MM.1S (cell line): ENCODE data around the gene NR6A1.

Experiments used
- DNase-seq: peaks from one replicate; pipeline ENCODE4 v3.0.0-alpha.2; 2015
- H2AFZ ChIP-seq: fragments of 300-600 bp; sonication (generic); 2 replicates; pipeline ENCODE4 v1.6.0; 2016; ENCODE audit warnings: antibody characterized with exemption, low read length
- H3F3A ChIP-seq: fragments of 300-600 bp; sonication (generic); 2 replicates; pipeline ENCODE4 v1.6.1; 2016; ENCODE audit warnings: mild to moderate bottlenecking, antibody characterized with exemption, low read length, moderate library complexity, mixed read lengths; ENCODE audit not compliant: insufficient read depth
- H3K27ac ChIP-seq: fragments of 300-600 bp; sonication (generic); 2 replicates; pipeline ENCODE4 v1.5.1; 2016; ENCODE audit warnings: mild to moderate bottlenecking, low read length
- H3K27me3 ChIP-seq: fragments of 300-600 bp; sonication (generic); replicated peaks from 2 replicates; pipeline ENCODE4 v1.6.0; 2016; ENCODE audit warnings: low read length; ENCODE audit not compliant: insufficient read depth
- H3K36me3 ChIP-seq: fragments of 300-600 bp; sonication (generic); replicated peaks from 2 replicates; pipeline ENCODE4 v1.6.1; 2016; ENCODE audit warnings: mild to moderate bottlenecking, low read length, mixed read lengths; ENCODE audit not compliant: insufficient read depth
- H3K4me1 ChIP-seq: fragments of 300-600 bp; sonication (generic); 2 replicates; pipeline ENCODE4 v1.6.1; 2016; ENCODE audit warnings: low read length, mixed read lengths
- H3K4me2 ChIP-seq: fragments of 300-600 bp; sonication (generic); 2 replicates; pipeline ENCODE4 v1.6.0; 2016; ENCODE audit warnings: low read depth, low read length
- H3K4me3 ChIP-seq: fragments of 300-600 bp; sonication (generic); 2 replicates; pipeline ENCODE4 v1.5.1; 2016; ENCODE audit warnings: low read length, mixed read lengths
- H3K79me2 ChIP-seq: fragments of 300-600 bp; sonication (generic); 2 replicates; pipeline ENCODE4 v1.6.1; 2016; ENCODE audit warnings: mixed run types, low read length, mixed read lengths
- H3K9ac ChIP-seq: fragments of 300-600 bp; sonication (generic); 2 replicates; pipeline ENCODE4 v1.6.1; 2016; ENCODE audit warnings: low read length, mixed read lengths
- H3K9me2 ChIP-seq: fragments of 300-600 bp; sonication (generic); replicated peaks from 2 replicates; pipeline ENCODE4 v1.6.1; 2016; ENCODE audit warnings: mild to moderate bottlenecking, low read length, mixed read lengths; ENCODE audit not compliant: insufficient read depth
- H3K9me3 ChIP-seq: fragments of 300-600 bp; sonication (generic); replicated peaks from 2 replicates; pipeline ENCODE4 v1.6.1; 2016; ENCODE audit warnings: mild to moderate bottlenecking, low read length, mixed read lengths; ENCODE audit not compliant: insufficient read depth
- H4K20me1 ChIP-seq: fragments of 300-600 bp; sonication (generic); 2 replicates; pipeline ENCODE4 v1.6.1; 2016; ENCODE audit warnings: mild to moderate bottlenecking, low read length, moderate library complexity, mixed read lengths; ENCODE audit not compliant: insufficient read depth
- CTCF ChIP-seq: fragments of 300-600 bp; sonication (generic); IDR thresholded peaks from 2 replicates; pipeline ENCODE4 v1.5.1; 2016; ENCODE audit warnings: antibody characterized with exemption, low read length, mixed read lengths
- EZH2 ChIP-seq: fragments of 300-600 bp; sonication (generic); optimal IDR thresholded peaks from 2 replicates; pipeline ENCODE3; 2017; ENCODE audit warnings: low read depth, mild to moderate bottlenecking, antibody characterized with exemption, low read length, mixed read lengths
- EZH2phosphoT487 ChIP-seq: fragments of 300-600 bp; sonication (generic); IDR thresholded peaks from 2 replicates; pipeline ENCODE4 v1.6.1; 2018; ENCODE audit warnings: antibody characterized with exemption, low read length

NR6A1 gene

GRCh38 chr9:124496075-124496449, 275.0 kb downstream of the NR6A1 start:
- TF ChIP-seq EZH2phosphoT487 (no peak), EZH2 (no peak), CTCF (no peak)
- H3K9me3 ChIP-seq: no peaks in the 10 kb centered on the region
- H3K36me3 ChIP-seq: no peaks in the 10 kb centered on the region
- no peak overlapping the region for H3K4me2 ChIP-seq
- no peak overlapping the region for H3K27ac ChIP-seq
- H2AFZ ChIP-seq: no peak overlapping the region
- no peak for DNase-seq
- H3K79me2 ChIP-seq: no peaks in the 10 kb centered on the region
- H4K20me1 ChIP-seq: no peaks in the 10 kb centered on the region
- no peak overlapping the region for H3K4me3 ChIP-seq
- H3K9ac ChIP-seq: no peak overlapping the region
- peaks cover 92% of the 10 kb centered on the region for H3K27me3 ChIP-seq
- no peaks in the 10 kb centered on the region for H3K9me2 ChIP-seq
- no peaks in the 10 kb centered on the region for H3K4me1 ChIP-seq
- H3F3A ChIP-seq: no peaks in the 10 kb centered on the region

GRCh38 chr9:124495126-124496074, 275.7 kb downstream of the NR6A1 start:
- Histone ChIP-seq H3K9me2 (no peaks in the 10 kb centered on the region), H4K20me1 (no peaks in the 10 kb centered on the region), H3K4me2 (no peak overlapping the region), H3K27me3 (peaks cover 90% of the 10 kb centered on the region), H3F3A (no peaks in the 10 kb centered on the region), H3K79me2 (no peaks in the 10 kb centered on the region), H3K9me3 (no peaks in the 10 kb centered on the region), H3K27ac (no peak overlapping the region), H3K36me3 (no peaks in the 10 kb centered on the region), H3K9ac (no peak overlapping the region), H3K4me1 (no peaks in the 10 kb centered on the region), H3K4me3 (no peak overlapping the region), H2AFZ (no peak overlapping the region)
- DNase-seq: no peak
- TF ChIP-seq EZH2phosphoT487 (no peak), CTCF (no peak), EZH2 (no peak)

GRCh38 chr9:124493794-124494479, 277.2 kb downstream of the NR6A1 start:
- Histone ChIP-seq H3K27me3 (peaks cover 90% of the 10 kb centered on the region), H4K20me1 (no peaks in the 10 kb centered on the region), H3K79me2 (no peaks in the 10 kb centered on the region), H3F3A (no peaks in the 10 kb centered on the region), H3K9me2 (no peaks in the 10 kb centered on the region), H3K36me3 (no peaks in the 10 kb centered on the region), H3K9me3 (no peaks in the 10 kb centered on the region), H3K9ac (no peak overlapping the region), H3K4me1 (no peaks in the 10 kb centered on the region), H3K4me2 (no peak overlapping the region), H3K4me3 (no peak overlapping the region), H3K27ac (no peak overlapping the region), H2AFZ (no peak overlapping the region)
- no peak for TF ChIP-seq CTCF
- TF ChIP-seq EZH2phosphoT487: no peak
- TF ChIP-seq EZH2: no peak
- DNase-seq: no peak
